GM11168 (cell line): Measurements from ENCODE around the gene GLTP.

Experiments used
- in situ Hi-C: fragments of 300-500 bp; cut with MboI; formaldehyde crosslinking; loops from one replicate; pipeline ENCODE4 v1.12.0; 2022; ENCODE audit warnings: low sequenced_read_pairs; ENCODE audit not compliant: unreplicated experiment

Gene GLTP

DNA sequence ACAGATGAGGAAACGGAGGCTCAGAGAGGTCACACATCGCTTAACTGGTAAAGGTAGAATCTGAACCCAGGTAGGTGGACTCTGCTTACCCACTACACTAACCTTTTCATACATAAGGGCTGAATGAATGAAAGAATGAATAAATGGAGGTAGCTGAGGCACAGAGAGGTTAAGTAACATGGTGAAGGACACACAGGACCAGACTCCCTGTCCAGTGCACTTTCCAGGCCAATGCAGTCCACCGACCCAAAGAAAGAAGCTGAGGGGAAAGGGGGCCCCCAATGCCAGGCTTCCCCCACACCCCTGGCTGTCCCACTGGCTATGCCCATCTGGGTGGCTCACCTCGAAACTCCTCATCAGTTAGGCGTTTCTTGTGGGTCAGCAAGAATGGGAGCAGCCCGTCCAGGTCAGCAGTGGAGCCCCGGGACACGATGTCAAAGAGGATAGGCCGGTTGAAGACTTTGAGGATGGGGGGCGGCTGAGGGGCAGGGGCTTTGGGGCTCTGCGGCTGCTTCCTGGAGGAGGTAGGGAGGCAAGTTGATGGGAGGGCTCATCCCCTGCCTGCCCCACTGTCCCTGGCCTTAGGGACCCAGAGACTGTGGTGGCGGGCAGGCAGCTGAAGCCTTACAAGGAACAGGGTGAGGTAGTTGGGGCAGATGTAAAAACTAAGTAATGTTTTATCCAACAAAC lies 72.2 kb downstream of the GLTP start:
- in situ Hi-C loops, result no loop called here

DNA sequence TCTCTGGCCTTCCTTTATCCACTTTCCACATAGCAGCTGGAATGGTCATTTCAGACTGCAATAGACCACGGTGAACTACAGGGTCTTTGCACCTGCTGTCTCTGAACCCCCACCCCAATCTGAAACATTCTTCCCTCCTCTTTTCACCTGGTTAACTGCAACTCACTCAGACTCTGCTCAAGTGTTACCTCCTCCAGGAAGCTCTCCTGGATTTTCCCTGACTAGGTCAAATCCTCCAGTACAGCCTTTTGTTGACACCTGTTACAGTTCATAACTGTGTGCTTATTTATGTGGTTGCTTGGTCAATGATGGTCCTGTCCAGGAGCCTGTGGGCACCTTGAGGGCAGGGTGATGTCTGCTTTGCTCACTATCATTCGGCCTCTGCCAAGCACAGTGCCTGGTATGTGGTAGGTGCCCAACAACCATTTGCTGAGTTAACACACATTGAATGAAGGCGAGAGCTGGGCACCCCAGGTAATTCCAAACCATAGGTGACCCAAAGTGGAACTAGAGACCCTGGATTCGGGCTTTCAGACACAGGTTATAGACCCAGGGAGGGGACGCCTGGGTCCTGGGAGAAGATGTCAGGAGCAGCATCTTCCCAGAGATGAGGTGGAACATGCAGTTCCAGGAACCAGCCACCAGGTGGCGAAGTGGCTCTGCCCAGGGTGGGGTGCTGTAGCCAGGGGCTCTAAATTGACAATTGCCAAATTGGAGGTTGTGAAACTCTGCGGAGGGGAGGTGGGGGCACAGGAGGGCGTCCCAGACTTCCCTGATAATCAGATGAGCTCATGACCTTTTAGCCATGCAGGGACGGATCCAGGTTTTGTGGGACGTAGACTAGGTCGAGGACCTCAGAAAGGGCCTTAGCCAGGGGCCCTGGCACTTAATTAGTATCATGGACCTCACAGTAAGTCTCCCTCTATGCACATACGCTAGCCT lies 75.2 kb downstream of the GLTP start:
- in situ Hi-C loops, result no loop called here

DNA sequence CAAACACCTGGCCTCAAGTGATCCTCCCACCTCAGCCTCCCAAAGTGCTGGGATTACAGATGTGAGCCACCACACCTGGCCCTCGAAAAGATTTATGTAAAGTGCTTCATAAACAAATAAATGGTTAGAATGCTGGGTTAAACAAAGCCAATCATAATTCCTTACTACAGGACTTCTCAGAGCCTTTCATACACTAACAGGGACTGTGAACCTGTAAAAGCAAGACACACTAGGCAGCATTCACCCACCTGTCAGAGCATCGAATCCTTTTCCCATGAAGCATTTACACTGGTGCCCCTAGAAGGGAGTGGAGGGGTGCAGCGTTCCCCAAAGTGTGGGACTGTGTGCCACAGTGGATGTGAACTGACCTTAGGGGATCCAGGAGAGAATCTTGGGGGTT lies 76.7 kb downstream of the GLTP start:
- in situ Hi-C loops, result no loop called here

DNA sequence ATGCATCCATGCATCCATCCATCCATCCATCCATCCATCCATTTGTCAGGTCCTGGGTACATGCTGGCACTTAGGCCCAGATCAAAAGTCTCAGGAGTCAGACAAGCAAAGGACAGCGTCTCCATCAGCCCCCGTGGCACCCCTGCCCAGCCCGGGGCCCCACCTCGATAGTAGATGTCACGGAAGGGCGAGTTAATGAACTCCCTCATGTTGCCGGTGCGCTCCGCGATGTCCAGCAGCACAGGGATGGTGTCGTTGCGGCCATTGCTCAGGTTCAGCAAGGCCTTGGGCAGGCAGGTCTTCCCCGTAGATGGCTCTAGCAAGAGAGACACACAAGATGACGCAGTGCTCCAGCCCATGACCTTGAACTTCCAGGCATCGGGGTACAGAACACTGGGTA lies 77.5 kb downstream of the GLTP start:
- in situ Hi-C loops, result no loop called here
